GM13977 (cell line): ENCODE results near the gene WFS1.

Experiments used
- DNase-seq: peaks from one replicate; pipeline ENCODE4 v3.0.0; 2012; ENCODE audit warnings: low spot score
- in situ Hi-C: fragments of 300-500 bp; cut with MboI; formaldehyde crosslinking; loops from one replicate; pipeline ENCODE4 v1.12.0; 2022; ENCODE audit warnings: low sequenced_read_pairs, low pct_unique_long_range_greater_than_20kb, mixed read lengths, inconsistent platforms; ENCODE audit not compliant: unreplicated experiment
- TF ChIP-seq, protein P1 (sequence below): IDR thresholded peaks from 2 replicates; pipeline ENCODE4 v1.5.1; 2012; ENCODE audit warnings: mild to moderate bottlenecking, control low read depth; ENCODE audit not compliant: insufficient read depth; ENCODE audit errors: extremely low read depth, missing control alignments

The WFS1 gene

DNA sequence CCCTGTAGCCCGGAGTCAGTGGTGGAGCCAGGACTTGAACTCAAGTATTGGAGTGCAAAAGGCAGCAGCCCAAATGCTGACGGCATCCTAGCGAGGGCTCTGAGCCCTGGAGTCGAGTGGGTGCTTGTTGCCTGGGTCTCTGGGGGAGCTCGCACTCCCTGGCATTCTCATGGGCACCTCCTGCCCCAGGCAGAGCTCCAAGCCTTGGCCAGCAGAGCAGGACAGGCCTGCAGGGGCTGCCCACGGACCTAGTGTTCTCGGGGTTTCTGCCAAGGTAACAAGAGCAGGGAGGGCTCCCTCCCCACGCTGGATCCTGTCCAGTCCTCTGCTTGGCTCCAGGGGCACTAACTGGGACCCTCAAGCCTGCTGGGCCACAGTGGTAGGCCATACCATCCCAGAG lies 17.6 kb upstream of the WFS1 start:
- in situ Hi-C loops = loop anchor here (5.0 kb wide), 1 partner anchor 75 kb away; no protein-coding TSS in a partner anchor
- TF ChIP-seq, protein P1, sequence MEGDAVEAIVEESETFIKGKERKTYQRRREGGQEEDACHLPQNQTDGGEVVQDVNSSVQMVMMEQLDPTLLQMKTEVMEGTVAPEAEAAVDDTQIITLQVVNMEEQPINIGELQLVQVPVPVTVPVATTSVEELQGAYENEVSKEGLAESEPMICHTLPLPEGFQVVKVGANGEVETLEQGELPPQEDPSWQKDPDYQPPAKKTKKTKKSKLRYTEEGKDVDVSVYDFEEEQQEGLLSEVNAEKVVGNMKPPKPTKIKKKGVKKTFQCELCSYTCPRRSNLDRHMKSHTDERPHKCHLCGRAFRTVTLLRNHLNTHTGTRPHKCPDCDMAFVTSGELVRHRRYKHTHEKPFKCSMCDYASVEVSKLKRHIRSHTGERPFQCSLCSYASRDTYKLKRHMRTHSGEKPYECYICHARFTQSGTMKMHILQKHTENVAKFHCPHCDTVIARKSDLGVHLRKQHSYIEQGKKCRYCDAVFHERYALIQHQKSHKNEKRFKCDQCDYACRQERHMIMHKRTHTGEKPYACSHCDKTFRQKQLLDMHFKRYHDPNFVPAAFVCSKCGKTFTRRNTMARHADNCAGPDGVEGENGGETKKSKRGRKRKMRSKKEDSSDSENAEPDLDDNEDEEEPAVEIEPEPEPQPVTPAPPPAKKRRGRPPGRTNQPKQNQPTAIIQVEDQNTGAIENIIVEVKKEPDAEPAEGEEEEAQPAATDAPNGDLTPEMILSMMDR = no peak

DNA sequence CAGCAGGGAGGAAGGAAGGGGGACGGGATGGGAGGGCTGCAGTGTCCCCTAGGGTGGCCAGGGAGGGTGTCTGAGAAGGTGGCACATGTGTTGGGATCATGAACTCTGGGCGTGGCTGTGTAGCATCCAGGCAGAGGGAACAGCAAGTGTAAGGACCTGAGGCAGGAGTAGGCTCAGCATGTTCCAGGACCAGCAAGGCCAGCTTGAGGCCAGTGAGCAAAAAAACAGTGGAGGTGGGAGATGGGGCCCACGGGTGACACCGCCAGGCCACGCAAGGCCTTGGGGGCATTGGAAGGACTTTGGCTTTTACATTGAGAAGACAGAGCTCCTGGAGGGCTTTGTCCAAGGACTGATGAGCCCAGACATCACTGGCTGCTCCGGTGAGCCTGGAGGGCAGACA lies 16.5 kb upstream of the WFS1 start:
- TF ChIP-seq, protein P1 = no peak
- no peak for DNase-seq
- in situ Hi-C loops = loop anchor here (5.0 kb wide), 1 partner anchor 74 kb away; no protein-coding TSS in a partner anchor

More for the DNA sequence above, 17.6 kb upstream of the WFS1 start:
- DNase-seq = no peak

- TF ChIP-seq, protein P1 = no peak
- DNase-seq = no peak
- in situ Hi-C loops = loop anchor here (5.0 kb wide), 1 partner anchor 73 kb away; no protein-coding TSS in a partner anchor
These were observed 15.7 kb upstream of the WFS1 start for GRCh38 chr4:6253961-6254360.

- TF ChIP-seq, protein P1 = no peak
- no peak for DNase-seq
- in situ Hi-C loops = no loop called here
These were observed 13.5 kb upstream of the WFS1 start for GRCh38 chr4:6256141-6256540.

DNA sequence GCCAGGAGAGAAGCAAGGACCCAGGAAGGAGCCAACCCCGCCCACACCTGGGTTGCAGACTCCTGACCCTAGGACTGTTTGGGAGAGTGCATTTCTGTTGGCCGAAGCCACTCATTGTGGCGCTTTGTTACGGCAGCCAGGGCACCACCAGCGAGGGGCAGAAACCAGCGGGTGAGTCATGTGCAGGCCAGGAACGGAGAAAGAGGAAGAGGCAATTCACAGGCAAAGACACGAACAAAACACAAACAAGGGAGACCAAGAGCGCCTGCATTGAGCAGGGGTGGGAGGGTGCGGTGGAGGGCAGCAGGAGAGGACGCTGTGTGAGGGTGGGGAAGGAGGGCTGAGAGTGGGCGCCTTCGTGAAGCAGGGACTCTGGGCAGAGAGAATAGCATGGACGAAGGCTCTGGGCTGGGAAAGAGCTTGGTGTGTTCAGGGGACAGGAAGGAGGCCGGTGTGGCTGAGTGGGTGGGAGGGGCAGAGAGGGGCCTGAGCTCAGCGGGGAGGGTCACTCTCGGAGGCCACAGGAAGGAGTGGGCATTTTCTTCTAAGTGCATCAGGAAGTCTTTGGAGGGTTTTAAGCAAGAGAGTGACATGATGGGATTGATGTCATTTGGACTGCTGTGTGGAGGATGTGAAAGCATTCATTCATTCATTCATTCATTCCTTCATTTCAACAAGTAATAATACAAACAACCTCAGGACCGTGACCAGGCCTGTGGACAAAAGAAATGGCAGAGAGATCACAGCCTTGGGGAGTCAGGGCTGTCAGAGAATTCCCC lies 12.2 kb upstream of the WFS1 start:
- DNase-seq = no peak
- TF ChIP-seq, protein P1 = no peak
- in situ Hi-C loops = no loop called here

DNA sequence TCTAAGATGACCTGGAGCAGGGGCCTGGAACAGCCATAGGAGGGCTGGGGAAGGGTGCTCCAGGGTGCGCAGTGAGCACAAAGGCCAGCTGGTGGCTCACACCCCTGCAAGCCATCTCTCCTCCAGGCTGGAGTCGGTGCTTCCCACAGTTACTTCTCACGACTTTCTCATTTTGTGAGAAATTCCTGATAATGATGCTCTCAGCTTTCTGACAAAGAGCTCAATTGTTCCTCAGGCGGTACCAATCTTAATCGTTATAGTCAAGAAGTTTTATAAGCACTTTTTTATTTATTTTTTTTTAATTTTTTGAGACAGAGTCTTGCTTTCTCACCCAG lies 11.7 kb upstream of the WFS1 start:
- no peak for DNase-seq
- TF ChIP-seq, protein P1 = no peak
- in situ Hi-C loops = no loop called here

GRCh38 chr4:6258741-6259140 lies 10.9 kb upstream of the WFS1 start:
- in situ Hi-C loops = no loop called here
- TF ChIP-seq, protein P1 = no peak
- no peak for DNase-seq
